ENCODE measurements around the gene TCEAL1.
A peak's percentile ranks its signal among the peaks of the same experiment; 100 is the strongest.
"Not testable (repeated sequence)": the region's sequence is repeated elsewhere in the genome, so short reads cannot be mapped to it uniquely, and the experiment has no call there.

TCEAL1 gene, protein sequence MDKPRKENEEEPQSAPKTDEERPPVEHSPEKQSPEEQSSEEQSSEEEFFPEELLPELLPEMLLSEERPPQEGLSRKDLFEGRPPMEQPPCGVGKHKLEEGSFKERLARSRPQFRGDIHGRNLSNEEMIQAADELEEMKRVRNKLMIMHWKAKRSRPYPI

DNA sequence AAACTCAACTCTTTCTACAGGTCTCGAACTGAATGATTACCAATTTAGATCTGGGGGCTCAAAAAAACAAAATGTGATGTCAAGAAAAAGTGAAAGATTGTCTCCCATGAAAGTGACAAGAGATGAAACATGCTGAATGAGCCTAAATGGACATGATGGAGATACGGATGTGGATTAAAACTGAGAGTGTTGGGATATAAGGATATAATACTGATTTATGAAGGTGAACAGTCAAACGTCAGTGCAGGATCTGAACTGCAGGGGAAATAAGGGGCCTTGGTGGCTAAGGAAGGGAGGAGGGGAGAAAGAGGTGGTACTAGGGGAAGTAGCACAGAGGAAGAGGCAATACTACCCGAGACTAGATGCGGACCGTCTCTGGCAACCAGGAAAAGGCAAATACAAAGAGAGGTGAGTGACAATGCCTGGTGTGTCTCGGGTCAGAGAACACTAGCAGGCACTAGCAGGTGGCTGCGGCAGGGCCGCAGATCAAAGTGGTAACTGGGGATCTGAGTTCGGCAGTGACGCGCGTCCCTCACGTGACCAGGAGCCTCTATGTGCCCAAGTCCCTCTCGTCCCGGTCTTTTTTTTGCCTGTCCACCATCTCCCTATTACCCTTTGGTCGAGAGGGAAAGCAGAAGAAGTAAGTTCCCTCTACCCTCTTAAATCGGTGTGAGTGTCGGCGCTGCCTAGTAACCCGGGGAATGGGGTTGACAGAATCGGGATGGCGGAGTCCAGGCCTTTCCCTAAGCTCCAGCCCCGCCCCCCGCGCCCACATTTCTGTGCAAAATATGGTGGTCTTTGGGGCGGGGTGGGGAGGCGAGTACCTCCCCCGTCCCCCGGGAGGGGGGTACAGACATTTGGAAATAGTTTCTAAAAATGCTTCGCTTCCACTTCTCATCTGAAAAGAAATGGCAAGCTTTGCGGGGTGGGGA lies at the start of gene TCEAL1:
Gene TCEAL1, plus strand, starts transcription at position 590 of the 932 bp plus-strand sequence. CDS start 942 bp downstream, outside the sequence.
- DNase-seq: peak; percentile 50

DNA sequence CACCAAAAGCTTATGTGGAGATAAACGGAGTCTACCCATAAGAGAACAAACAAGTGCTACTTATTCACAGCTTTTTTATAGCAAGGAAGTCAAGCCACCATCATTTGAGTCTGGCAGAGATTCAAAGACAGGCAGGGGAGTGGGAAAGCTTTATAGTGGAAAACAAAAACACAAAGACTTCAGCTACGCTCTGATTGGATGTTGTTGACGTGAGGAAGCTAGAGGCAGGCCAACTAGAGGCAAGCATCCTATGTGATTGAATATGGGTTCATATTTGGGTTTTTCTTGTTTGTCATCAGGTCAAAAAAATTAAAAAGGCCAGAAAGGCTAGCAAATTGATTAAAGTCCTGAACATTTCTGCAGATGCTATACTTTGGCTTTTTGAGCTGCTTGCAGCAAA lies 44.2 kb upstream of the TCEAL1 start:
- peak; percentile 15 for DNase-seq

DNA sequence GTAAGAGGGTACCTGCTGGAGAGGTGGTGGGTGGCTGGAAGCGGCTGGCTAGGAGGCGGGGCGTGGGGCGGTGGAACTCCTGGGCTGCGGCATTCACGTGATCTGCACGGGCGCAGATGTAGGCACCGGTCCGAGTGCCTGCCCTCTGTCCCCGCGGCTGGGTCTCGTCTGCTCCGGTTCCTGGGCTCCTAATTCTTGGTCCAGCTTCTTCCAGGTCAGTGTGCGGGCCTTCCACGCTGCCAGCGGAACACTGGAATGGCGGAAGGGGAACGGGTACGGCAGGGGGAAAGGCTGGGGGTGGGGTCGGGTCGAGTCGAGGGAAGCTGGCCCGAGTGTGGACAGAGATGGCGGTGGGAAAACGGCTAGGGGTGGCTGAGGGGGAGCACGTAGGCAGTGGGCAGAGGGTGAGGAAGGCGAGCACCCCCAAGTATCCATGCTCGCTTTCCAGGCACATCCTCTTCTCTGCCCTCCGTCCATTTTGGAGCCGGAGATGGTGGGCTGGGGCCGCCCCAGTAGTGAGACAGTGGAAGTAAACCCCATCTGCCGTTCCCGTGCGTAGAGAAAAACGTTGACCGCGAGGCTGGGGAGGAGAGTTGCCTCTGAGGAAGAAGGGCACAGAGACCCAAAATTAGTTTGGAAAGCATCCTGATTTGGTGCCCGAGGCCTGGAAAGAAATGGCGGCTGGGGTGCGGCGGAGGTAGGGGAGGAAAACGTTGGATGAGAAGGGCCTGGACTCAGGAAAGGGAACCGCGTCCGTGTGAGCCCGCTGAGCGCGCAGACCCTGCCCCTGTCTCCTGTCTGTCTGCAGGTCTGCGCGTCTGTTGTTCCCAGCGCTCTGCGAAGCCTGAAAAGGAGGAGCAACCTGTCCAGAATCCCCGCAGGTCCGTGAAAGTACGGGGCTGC lies 43.1 kb upstream of the TCEAL1 start, which contains the start of gene TCEAL4:
Gene TCEAL4, plus strand, starts transcription at position 105 of the 903 bp plus-strand sequence. CDS start 1,161 bp downstream, outside the sequence.
- no peak for DNase-seq

DNA sequence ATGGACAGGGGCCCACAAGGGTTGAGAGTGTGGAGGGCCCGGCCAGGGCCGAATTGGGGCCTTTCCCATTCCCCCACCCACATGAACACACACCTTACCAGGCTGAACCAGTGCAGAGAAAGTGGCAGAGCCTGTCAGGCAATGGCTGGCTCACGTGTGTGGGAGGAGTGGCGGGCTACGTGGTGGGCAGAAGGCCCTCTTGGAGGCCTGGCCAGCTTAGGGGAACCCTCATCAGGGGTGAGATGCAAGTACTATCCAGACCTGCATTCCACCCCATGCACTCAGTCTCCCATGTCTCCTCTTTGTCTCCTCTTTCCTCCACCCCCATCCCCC lies 42.5 kb upstream of the TCEAL1 start:
- DNase-seq: no peak

DNA sequence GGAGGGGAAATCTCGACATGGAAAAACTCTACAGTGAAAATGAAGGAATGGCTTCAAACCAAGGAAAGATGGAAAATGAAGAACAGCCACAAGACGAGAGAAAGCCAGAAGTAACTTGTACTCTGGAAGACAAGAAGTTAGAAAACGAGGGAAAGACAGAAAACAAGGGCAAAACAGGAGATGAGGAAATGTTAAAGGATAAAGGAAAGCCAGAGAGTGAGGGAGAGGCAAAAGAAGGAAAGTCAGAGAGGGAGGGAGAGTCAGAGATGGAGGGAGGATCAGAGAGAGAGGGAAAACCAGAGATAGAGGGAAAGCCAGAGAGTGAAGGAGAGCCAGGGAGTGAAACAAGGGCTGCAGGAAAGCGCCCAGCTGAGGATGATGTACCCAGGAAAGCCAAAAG lies 42.1 kb upstream of the TCEAL1 start:
- no peak for DNase-seq

DNA sequence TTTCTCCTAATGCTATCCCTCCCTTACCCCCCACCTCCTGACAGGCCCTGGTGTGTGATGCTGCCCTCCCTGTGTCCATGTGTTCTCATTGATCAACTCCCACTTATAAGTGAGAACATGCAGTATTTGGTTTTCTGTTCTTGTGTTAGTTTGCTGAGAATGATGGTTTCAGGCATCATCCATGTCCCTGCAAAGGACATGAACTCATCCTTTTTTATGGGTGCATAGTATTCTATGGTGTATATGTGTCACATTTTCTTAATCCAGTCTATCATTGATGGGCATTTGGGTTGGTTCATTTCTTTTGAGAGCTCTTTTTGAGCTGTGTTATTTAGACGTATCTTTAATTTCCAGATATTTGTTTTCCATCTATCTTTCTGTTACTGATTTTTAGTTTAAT lies 36.5 kb upstream of the TCEAL1 start:
- DNase-seq: not testable (repeated sequence)

DNA sequence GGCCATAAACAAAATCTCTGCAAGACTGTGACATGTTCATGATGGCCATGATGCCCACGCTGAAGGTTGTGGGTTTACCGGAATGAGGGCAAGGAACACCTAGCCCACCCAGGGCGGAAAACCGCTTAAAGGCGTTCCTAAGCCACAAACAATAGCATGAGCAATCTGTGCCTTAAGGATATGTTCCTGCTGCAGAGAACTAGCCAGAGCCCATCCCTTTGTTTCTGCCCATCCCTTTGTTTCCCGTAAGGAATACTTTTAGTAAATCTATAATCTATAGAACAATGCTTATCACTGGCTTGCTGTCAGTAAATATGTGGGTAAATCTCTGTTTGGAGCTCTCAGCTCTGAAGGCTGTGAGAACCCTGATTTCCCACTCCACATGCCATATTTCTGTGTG lies 33.6 kb upstream of the TCEAL1 start:
- DNase-seq: not testable (repeated sequence)

DNA sequence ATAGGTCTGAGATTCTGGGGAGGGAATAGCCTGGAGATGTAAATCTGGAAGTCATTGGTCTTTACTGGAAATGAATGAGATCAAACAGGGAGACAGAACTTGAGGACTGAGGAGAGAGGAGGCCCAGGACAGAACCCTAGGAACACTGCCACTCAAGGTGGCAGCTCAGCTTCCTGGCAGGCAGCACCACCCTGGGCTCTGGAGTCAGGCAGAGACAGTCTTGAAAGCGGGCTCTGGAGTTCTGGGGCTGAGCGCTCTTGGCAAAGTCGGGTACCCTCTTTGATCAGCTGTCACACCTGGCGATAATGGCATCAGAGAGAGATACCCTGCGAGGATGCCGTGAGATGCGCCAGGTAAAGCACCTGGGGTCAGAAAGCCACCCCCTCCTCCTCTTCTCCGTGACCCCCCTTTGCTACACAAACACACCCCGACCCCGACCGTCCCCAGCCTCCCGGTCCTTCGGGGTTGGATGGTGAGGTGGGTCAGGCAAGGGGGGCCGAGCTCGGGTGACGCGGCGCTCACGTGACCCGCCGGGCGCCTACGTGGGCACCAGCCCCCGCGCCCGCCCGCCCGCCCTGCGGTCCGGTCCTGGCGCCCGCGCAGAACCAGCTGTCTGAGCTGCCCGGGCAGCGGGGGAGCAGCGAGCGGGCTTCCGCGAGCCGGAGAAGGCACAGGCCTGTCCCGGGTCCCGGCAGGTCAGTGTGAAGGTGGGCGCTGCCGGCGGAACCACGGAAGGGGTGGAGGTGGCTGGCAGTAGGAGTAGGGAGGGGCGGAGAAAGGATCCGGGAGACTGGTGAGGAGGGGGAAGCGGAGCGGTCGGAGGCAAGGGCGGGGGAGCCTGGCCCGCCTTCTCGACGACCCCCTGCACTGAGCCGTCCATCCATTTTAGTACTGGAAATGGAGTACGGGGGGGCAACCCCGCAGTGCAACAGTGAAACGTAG lies 21.1 kb upstream of the TCEAL1 start, which contains the start of gene TCEAL3:
Gene TCEAL3, plus strand, starts transcription at position 600 of the 942 bp plus-strand sequence. CDS start 1,102 bp downstream, outside the sequence.
- peak; percentile 51 for DNase-seq

DNA sequence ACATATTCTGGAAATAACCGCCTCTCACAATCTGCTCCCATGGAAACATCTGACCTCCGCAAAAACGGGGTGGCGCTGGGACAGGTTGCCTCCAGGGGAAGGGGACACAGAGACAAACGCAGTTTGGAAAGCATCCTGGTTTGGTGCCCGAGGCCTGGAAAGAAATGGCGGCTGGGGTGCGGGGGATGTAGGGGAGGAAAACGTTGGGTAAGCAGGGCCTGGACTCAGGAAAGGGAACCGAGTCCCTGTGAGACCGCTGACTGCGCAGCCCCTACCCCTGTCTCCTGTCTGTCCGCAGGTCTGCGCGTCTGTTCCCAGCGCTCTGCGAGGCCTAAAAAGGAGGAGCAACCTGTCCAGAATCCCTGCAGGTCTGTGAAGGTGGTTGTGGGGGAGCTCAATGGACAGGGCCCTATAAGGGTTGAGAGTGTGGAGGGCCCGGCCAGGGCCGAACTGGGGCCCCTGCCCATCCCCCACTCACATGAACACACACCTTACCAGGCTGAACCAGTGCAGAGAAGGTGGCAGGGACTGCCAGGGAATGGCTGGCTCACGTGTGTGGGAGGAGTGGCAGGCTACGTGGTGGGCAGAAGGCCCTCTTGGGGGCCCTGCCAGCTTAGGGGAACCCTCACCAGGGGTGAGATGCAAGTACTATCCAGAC lies 20.3 kb upstream of the TCEAL1 start:
- no peak for DNase-seq

DNA sequence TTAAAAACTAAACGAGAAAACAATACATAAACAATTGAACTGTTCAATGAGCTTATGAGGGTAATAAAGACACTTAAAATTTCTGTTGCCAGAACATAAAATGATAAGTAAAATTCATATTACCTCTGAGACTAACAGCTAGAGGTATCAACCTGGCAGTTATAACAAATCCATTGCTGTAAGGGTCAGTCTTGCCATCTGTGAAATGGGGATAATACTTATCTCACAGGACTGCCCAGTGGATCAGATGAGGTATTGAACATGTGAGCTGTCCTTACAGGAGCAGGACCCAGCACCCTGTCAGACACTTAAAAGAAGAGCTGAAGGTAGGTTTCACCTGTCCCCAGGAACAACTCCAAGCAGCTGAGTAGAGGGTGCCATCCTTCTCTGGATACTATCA lies 18.5 kb upstream of the TCEAL1 start:
- no peak for DNase-seq

DNA sequence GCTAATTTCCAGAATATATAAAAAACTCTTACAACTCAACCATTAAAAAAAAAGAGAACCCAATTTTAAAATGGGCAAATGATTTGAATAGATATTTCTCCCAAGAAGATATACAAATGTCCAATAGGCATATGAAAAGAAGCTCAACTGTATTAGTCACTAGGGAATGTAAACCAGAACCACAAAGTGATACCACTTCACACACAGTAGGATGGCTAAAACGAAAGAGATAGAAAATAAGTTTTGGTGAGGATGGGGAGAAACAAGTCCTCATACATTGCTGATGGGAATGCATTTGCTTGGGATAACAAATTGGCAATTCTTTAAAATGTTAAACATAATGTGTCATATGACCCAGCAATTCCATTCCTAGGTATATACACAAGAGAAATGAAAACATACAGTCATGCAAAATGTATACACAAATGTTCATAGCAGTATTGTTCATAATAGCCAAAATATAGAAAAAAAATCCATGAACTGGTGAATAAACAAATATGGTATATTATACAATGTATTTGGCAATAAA lies 15.3 kb upstream of the TCEAL1 start:
- no peak for DNase-seq

DNA sequence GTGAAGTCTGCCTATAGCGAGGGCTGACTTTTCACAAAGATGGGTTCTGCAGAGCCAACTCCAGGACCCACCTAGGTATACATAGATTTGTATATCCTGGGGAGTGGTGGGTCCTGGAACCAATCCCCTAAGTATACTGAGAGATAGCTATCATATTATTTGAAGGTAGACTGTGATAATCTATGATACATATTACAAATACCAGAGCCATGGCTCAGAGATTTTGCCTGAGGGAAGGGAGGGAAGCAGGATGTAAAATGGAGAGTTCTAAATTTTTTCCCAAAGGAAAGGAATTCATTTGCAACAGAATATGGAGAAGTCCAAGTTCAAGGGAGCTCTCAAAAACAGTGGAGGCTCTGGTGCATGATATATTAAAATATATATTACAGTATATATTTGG lies 13.8 kb upstream of the TCEAL1 start:
- no peak for DNase-seq

DNA sequence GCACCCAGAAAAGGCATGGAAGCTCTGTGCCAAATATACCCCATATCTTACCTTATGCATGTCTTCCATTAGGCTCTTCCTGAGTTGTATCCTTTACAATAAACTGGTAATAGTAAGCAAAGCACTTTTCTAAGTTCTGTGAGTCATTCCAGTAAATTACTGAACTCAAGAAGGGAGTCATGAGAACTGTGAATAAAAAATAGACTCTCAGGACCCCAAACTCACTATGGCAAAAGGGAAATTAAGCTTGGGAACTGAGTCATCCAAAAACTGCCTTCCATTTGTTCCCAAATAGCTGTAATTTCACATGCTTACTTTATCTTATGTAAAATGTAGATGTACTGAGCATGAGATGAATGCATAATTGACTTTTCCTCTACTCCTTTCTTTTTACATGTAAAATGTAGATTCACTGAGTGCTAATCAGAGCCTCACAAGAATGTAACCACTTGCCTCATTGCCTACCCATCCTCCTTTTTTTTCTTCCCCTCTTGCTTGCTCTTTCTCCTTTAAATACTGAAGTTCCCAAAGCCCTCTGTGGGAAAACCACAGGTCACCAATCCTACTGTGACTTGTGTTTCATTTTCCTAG lies 12.9 kb upstream of the TCEAL1 start:
- DNase-seq: no peak

DNA sequence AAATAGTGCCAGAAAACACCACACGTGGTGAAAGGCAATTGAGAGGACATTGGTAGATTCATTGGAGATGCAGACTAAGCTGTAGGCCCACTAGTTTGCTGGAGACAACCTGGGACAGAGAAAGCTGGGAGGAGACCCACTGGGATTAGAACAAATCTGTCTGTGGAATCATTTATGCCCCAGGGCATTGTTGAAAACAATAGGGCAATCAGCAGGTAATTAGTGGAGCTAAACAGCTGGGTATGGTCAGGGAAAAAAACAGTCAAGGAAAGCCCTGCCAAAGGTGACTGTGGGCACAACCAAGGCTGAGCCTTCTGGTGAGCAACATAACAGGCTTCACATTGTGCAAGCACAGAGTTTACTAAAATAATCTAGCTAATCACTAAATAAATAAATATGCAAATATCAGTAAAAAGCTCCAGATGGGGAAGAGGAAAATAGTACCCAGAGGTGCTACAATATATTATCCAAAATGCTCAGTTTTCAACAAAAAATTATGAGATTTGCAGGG lies 12.0 kb upstream of the TCEAL1 start:
- no peak for DNase-seq

DNA sequence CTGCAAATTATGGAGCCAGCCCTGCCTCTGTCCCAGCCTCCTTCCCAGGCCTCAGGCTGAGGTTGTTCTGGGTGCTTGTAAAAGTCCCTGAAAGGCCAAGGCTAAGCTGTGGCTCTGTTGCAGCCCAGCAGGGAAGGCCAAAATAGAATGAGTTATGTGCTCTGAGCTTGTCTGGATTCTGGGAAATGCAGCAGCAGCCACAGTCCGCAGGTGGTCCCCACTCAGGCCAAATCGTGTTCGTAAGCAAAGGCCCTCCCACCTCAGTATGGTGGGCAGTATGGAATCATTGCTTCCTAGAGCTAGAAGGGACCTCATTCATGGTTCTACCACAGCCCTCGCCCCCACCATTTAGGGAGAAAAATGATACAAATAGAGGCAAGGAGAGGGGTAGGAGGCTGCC lies 4.7 kb upstream of the TCEAL1 start:
- no peak for DNase-seq

DNA sequence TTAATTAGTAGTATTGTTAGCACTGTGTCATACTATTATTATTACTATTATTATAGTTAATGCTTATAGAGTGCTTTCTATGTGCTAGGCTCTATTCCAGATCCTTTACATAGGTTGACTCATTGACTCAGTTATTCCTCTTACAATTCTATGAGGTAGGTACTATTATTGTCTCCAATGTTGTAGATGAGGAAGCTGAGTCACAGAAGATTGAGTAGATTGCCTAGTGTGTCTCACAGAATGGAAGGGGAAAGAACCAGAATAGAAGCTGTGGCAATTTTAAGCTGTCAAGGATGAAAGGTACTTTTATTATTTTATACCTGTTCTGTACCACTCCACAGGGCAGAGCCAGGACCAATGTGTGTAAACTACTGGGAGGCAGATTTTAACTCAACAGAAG lies 1.9 kb upstream of the TCEAL1 start:
- DNase-seq: no peak

DNA sequence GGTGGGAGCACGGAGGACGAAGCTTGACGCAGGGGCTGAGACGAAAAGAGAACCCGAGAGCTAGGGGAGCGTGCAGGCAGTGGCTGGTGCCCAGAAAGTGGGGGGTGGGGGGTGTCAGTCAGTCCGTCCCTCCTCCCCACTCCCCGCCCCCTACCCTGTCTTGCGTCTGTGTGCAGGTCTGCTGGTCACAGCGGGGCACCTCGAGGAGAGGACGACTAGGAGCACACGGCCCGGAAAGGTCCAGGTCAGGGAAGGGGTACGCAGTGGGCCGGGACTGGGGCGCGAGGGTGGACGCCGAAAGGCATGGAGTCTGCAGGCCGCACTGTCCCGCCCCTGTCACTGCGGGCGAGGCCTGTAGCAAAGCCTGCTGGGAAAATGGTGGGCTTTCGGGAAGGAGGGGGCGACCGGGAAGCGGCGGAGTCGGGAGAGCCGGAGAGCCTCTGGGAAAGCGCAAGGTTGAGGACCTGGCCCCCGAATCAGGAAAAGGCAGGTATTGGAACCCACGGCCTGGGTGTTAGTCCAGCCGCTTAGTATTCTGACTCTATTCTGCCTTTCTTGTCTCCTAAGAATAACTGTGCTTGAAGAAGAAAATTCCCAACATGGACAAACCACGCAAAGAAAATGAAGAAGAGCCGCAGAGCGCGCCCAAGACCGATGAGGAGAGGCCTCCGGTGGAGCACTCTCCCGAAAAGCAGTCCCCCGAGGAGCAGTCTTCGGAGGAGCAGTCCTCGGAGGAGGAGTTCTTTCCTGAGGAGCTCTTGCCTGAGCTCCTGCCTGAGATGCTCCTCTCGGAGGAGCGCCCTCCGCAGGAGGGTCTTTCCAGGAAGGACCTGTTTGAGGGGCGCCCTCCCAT lies 769 bp downstream of the TCEAL1 start:
- DNase-seq: peak; percentile 48

DNA sequence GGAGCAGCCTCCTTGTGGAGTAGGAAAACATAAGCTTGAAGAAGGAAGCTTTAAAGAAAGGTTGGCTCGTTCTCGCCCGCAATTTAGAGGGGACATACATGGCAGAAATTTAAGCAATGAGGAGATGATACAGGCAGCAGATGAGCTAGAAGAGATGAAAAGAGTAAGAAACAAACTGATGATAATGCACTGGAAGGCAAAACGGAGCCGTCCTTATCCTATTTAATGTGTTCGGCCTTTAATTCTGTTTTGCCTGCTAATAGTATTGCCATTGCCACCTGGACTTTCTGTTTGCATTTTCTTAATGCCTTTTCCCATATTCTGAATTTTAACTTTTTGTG lies 1.4 kb downstream of the TCEAL1 start:
- DNase-seq: no peak

DNA sequence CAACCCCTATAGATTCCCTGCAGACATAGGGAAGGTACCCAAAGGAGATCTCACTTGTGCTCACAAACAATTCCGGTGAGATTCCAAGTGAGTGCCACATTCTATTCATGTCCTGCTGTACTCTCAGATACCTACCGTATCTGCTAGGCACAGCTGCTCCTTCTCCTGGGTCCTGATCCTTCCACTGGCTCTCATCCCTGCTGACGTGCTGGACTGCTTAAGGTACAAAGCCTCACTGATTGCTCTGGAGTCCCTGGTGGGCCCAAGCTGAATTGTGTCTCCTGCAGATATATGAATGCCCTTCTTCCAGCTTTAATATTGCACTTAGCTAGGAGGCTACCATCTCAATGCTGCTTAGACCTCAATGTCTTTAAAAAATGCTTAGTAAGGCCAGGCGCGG lies 2.4 kb downstream of the TCEAL1 start:
- no peak for DNase-seq

DNA sequence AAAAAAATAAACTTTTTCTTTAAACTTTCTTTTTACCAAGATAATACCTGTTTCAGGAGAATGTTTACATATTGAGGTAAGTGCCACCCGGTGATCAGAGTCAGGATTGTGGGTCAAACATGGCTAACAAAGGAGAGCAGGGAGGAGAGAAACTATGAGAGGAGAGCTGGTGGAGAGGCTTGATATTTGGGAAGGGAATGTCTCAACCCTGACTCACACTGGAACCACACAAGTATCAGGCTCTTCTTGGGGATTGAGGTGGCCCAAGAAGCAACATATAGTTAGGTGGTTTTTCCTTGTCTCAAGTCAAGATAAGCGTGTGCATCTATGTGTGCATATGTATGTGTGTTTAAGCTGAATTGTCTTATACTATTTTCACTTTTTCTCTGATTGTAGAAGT lies 6.7 kb downstream of the TCEAL1 start:
- DNase-seq: no peak
